Measurements from ENCODE around the gene CDKN2B. TPM values are rescaled to one million over a fixed set of nuclear protein-coding genes. Genes with fewer than 3 reads are reported as not detected.
A peak's percentile ranks its signal among the peaks of the same experiment; 100 is the strongest.

CDKN2B gene
- total and polyA plus RNA-seq, 2 of the 13 experiments (the other 11 are each of a cell fraction or from before 2014, with no cell fraction given), result 1.4 to 1.5 TPM

- TF ChIP-seq BCLAF1 (IDR thresholded peaks at IDR 0.05) (no peak), DRAP1 (CRISPR knock-in tag; IDR thresholded peaks at IDR 0.05) (no peak)
Measured at GRCh38 chr9:22044583-22044982, 35.5 kb upstream of the CDKN2B start (continued).

- in situ Hi-C loops (cut with HindIII; ENCODE audit: extremely low pct_ligation_motif_present, low pct_unique_long_range_greater_than_20kb) (loop anchor here (10.0 kb wide), 1 partner anchor 191 kb away; no protein-coding TSS in a partner anchor), intact Hi-C loops (cut with micrococcal nuclease; ENCODE audit: unreplicated experiment) (no loop called here)
- Histone ChIP-seq H3K36me3 (replicated peaks in 1 of 2; ENCODE audit: control insufficient read depth in 1 of 2, insufficient read depth in 2 of 2, low read length in 2 of 2) (no peaks in the 10 kb centered on the region), H3K27ac (ENCODE audit: extremely low read length, insufficient read depth, low read length) (no peak overlapping the region), H3K9me3 (ENCODE audit: low read length) (no peaks in the 10 kb centered on the region), H3K4me1 (ENCODE audit: insufficient read depth, low read length) (peaks cover 5% of the 10 kb centered on the region; the same call in 1 of the 2 replicates), H3K27me3 (ENCODE audit: control insufficient read depth in 1 of 2, insufficient read depth in 2 of 2, low read length in 2 of 2) (no peaks in the 10 kb centered on the region), H3K4me2 (ENCODE audit: low read depth, low read length) (no peak overlapping the region), H3K79me2 (ENCODE audit: insufficient read depth, low read length) (no peaks in the 10 kb centered on the region), H2AFZ (ENCODE audit: low read length) (no peak overlapping the region), H3K9ac (ENCODE audit: insufficient read depth, low read depth, low read length) (no peak overlapping the region), H3K4me3 (replicated peaks in 1 of 3; ENCODE audit: insufficient read depth in 1 of 3, low read depth in 2 of 3, low read length in 3 of 3) (no peak overlapping the region), H4K20me1 (ENCODE audit: insufficient read depth, low read length) (no peaks in the 10 kb centered on the region)
- no peak for DNase-seq (ENCODE audit: low spot score)
- TF ChIP-seq MAFF (IDR thresholded peaks at IDR 0.05; ENCODE audit: low read depth, low read length) (peak; percentile 91), MAFK (conservative IDR thresholded peaks at IDR 0.05 in 1 of 2, IDR thresholded peaks at IDR 0.05 in 1 of 2; ENCODE audit: low read length in 2 of 2) (peak; percentile 86 to 94), MXD1 (CRISPR knock-in tag; IDR thresholded peaks at IDR 0.05) (no peak)
- WGBS (ENCODE audit: low lambda C conversion rate), result 4% methylated on average over 3 of the region's 3 CpGs
- FAIRE-seq, result no peak
- no TSS peak for BruUV-seq (replicated peaks)
- POLR2A ChIA-PET, result no interaction called here
- CTCF ChIA-PET (ENCODE audit: low intra/inter-chr PET ratio, low total read pairs), result no interaction called here
- no peak for ATAC-seq
Measured at GRCh38 chr9:22043928-22044327, 34.8 kb upstream of the CDKN2B start.
